Sigmoid colon (tissue), 7 donors: ENCODE data around the gene NKAIN1. TPM values are rescaled to one million over a fixed set of nuclear protein-coding genes. Genes with fewer than 3 reads are reported as not detected.

Experiments used
- DNase-seq: peaks from one replicate; pipeline ENCODE4 v3.0.0-alpha.2; 2019
- H3K27ac ChIP-seq, 4 donors: fragments of 200-600 bp; sonication (generic); one replicate each; pipeline ENCODE4 v1.5.1; 2016 to 2019; ENCODE audit warnings: mild to moderate bottlenecking in 1 of 4
- H3K27me3 ChIP-seq, 3 donors: fragments of 200-600 bp; sonication (generic); one replicate each; pipeline ENCODE4 v1.5.1; 2019; ENCODE audit warnings: mild to moderate bottlenecking in 1 of 3
- H3K36me3 ChIP-seq, 4 donors: fragments of 200-600 bp; sonication (generic); one replicate each; pipeline ENCODE4 v1.5.1; 2016 to 2019
- H3K4me1 ChIP-seq, 4 donors: fragments of 200-600 bp; sonication (generic); one replicate each; pipeline ENCODE4 v1.5.1; 2017 to 2019
- H3K4me3 ChIP-seq, 4 donors: fragments of 200-600 bp; sonication (generic); one replicate each; pipeline ENCODE4 v1.5.1; 2017 to 2019; ENCODE audit warnings: mild to moderate bottlenecking in 2 of 4, moderate library complexity in 1 of 4
- H3K9me3 ChIP-seq, 4 donors: fragments of 200-600 bp in 3 of 4; sonication (generic) in 3 of 4; one replicate each; pipeline versions ENCODE4 v1.5.1 to v1.6.1; 2013 to 2019
- EP300 ChIP-seq, 4 donors: sonication (generic); formaldehyde crosslinking; IDR thresholded peaks; one replicate each; pipeline ENCODE4 v1.6.1; 2017; ENCODE audit warnings: antibody characterized with exemption in 4 of 4
- POLR2A ChIP-seq, 2 donors: fragments of 450-650 bp; IDR thresholded peaks; one replicate each; pipeline ENCODE4 v1.6.1; 2016; ENCODE audit warnings: antibody characterized with exemption in 2 of 2, mild to moderate bottlenecking in 2 of 2, moderate library complexity in 2 of 2
- POLR2AphosphoS5 ChIP-seq, 4 donors: sonication (generic); formaldehyde crosslinking; IDR thresholded peaks; one replicate each; pipeline ENCODE4 v1.6.1; 2017; ENCODE audit warnings: antibody characterized with exemption in 4 of 4
- WGBS, 2 donors: extraction: QIAGEN DNeasy Blood & Tissue Kit; methylation state at CpG; one replicate each; pipeline ENCODE4 v1.1.7; 2013; 5-methylcytosine and 5-hydroxymethylcytosine counted together
- intact Hi-C: fragments of 100-400 bp; cut with DNase I; formaldehyde crosslinking; loops from one replicate; pipeline ENCODE4 v1.15.1; 2023
- polyA plus RNA-seq, 3 donors: library from polyadenylated mRNA; stranded (reverse); fragments of 200-250 nt; gene quantifications; one replicate each; pipeline ENCODE4 v1.2.3, GENCODE V29; 2013
- total RNA-seq, 4 donors: library from RNA; depleted of rRNA; stranded (reverse); fragments of >200 nt; gene quantifications; one replicate each; pipeline ENCODE4 v1.1.0, GENCODE V29; 2016
- TF ChIP-seq, protein P1 (sequence below), 4 experiments: fragments of 450-650 bp in 3 of 4; fragments of 200-600 bp in 1 of 4; IDR thresholded peaks; one replicate each; pipeline ENCODE4 v1.5.1; 2016 to 2019; ENCODE audit warnings: antibody characterized with exemption in 4 of 4, mild to moderate bottlenecking in 3 of 4, moderate library complexity in 2 of 4
- donor health status: healthy with polysubstance abuse.
- donor health status: Bipolar disorder and iron deficiency.
- donor health status: healthy.

The NKAIN1 gene
- total and polyA plus RNA-seq, 7 donors = 0.28 to 1.4 (median 0.35) TPM; not detected in 3

DNA sequence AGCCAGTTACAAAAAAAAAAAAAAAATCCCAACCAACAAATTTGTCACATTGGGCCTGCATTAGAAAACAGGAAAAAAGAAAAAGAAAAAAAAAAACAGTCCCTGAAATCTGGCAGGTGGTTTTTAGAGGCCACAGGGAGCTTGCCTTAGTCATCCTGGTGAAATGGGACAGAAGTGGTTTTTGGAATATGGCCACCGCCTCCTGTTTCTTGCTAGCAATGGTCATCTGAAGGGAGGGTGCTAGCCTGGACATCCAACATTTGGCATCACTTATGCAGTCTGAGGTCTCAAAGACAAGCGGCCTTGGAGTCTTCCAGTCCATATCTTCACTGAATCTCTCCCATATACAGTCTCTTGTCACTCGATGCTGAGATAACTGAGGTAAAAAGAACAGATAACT, 20.1 kb upstream of the NKAIN1 start:
- Histone ChIP-seq H3K36me3 (peaks cover 0 to 67% (median 36%) of the 10 kb centered on the region in 4 donors), H3K4me3 (no peak overlapping the region), H3K4me1 (peaks cover 0 to 3% (median 1%) of the 10 kb centered on the region in 4 donors), H3K27ac (no peak overlapping the region), H3K27me3 (no peaks in the 10 kb centered on the region), H3K9me3 (no peaks in the 10 kb centered on the region)
- 91 to 94% methylated on average over 3 of the region's 3 CpGs for WGBS, 2 donors
- DNase-seq = no peak
- intact Hi-C loops = no loop called here
- TF ChIP-seq EP300 (IDR thresholded peaks at IDR 0.05) (no peak), POLR2AphosphoS5 (IDR thresholded peaks at IDR 0.05) (no peak), POLR2A (IDR thresholded peaks at IDR 0.05) (no peak)
- TF ChIP-seq, protein P1, sequence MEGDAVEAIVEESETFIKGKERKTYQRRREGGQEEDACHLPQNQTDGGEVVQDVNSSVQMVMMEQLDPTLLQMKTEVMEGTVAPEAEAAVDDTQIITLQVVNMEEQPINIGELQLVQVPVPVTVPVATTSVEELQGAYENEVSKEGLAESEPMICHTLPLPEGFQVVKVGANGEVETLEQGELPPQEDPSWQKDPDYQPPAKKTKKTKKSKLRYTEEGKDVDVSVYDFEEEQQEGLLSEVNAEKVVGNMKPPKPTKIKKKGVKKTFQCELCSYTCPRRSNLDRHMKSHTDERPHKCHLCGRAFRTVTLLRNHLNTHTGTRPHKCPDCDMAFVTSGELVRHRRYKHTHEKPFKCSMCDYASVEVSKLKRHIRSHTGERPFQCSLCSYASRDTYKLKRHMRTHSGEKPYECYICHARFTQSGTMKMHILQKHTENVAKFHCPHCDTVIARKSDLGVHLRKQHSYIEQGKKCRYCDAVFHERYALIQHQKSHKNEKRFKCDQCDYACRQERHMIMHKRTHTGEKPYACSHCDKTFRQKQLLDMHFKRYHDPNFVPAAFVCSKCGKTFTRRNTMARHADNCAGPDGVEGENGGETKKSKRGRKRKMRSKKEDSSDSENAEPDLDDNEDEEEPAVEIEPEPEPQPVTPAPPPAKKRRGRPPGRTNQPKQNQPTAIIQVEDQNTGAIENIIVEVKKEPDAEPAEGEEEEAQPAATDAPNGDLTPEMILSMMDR (IDR thresholded peaks at IDR 0.05) = no peak

GRCh38 chr1:31258581-31258980, 18.9 kb upstream of the NKAIN1 start:
- H3K27me3 ChIP-seq = no peaks in the 10 kb centered on the region
- intact Hi-C loops = no loop called here
- H3K36me3 ChIP-seq = peaks cover 0 to 66% (median 36%) of the 10 kb centered on the region in 4 donors
- 82 to 88% methylated on average over 1 of the region's 1 CpG for WGBS, 2 donors
- TF ChIP-seq, protein P1 (IDR thresholded peaks at IDR 0.05) = no peak
- no peak for TF ChIP-seq EP300 (IDR thresholded peaks at IDR 0.05)
- TF ChIP-seq POLR2A (IDR thresholded peaks at IDR 0.05) = no peak
- no peak for TF ChIP-seq POLR2AphosphoS5 (IDR thresholded peaks at IDR 0.05)
- H3K4me3 ChIP-seq = no peak overlapping the region
- DNase-seq = no peak
- no peaks in the 10 kb centered on the region for H3K4me1 ChIP-seq
- no peak overlapping the region for H3K27ac ChIP-seq
- H3K9me3 ChIP-seq = no peaks in the 10 kb centered on the region

- no peak for DNase-seq
- intact Hi-C loops = no loop called here
- no peak for TF ChIP-seq POLR2AphosphoS5 (IDR thresholded peaks at IDR 0.05)
- TF ChIP-seq, protein P1 (IDR thresholded peaks at IDR 0.05) = no peak
- no peak for TF ChIP-seq EP300 (IDR thresholded peaks at IDR 0.05)
- H3K9me3 ChIP-seq = no peaks in the 10 kb centered on the region
- WGBS, 2 donors = 98% methylated on average over 1 of the region's 1 CpG
- H3K27me3 ChIP-seq = no peaks in the 10 kb centered on the region
- H3K36me3 ChIP-seq = peaks cover 0 to 53% (median 34%) of the 10 kb centered on the region in 4 donors
- H3K27ac ChIP-seq = no peak overlapping the region
- no peaks in the 10 kb centered on the region for H3K4me1 ChIP-seq
- H3K4me3 ChIP-seq = no peak overlapping the region
Observed at GRCh38 chr1:31257213-31257612, 17.5 kb upstream of the NKAIN1 start.

DNA sequence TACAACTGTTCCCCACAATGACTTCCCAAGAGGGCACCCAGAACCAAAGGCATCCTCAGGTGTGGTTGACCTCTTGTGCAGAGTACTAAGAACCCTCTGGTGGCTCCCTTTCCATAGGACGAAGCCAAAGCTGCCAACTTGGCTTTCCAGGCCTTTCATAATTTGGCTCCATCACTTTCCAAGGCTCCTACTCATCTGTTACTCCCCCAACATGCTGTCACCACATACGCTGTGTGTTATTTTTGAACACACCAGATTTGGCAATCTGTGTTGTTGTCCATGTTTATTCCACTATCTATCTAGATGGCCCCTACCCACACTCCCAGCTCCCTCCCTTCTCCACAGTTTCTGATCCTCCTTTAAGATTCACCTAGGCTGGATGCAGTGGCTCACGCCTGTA, 10.2 kb upstream of the NKAIN1 start:
- H3K4me3 ChIP-seq = no peak overlapping the region
- TF ChIP-seq EP300 (IDR thresholded peaks at IDR 0.05) (no peak), POLR2AphosphoS5 (IDR thresholded peaks at IDR 0.05) (no peak), POLR2A (IDR thresholded peaks at IDR 0.05) (no peak)
- TF ChIP-seq, protein P1 (IDR thresholded peaks at IDR 0.05) = no peak
- H3K36me3 ChIP-seq = no peaks in the 10 kb centered on the region
- no peak overlapping the region for H3K27ac ChIP-seq
- WGBS, 2 donors = 92 to 94% methylated on average over 3 of the region's 3 CpGs
- no peaks in the 10 kb centered on the region for H3K9me3 ChIP-seq
- intact Hi-C loops = no loop called here
- no peak for DNase-seq
- H3K27me3 ChIP-seq = no peaks in the 10 kb centered on the region
- no peaks in the 10 kb centered on the region for H3K4me1 ChIP-seq

- H3K9me3 ChIP-seq = no peaks in the 10 kb centered on the region
- no peak overlapping the region for H3K4me3 ChIP-seq
- 97% methylated on average over 4 of the region's 4 CpGs for WGBS, 2 donors
- H3K27ac ChIP-seq = no peak overlapping the region
- no peaks in the 10 kb centered on the region for H3K36me3 ChIP-seq
- DNase-seq = no peak
- intact Hi-C loops = no loop called here
- TF ChIP-seq EP300 (IDR thresholded peaks at IDR 0.05) (no peak), POLR2AphosphoS5 (IDR thresholded peaks at IDR 0.05) (no peak), POLR2A (IDR thresholded peaks at IDR 0.05) (no peak)
- TF ChIP-seq, protein P1 (IDR thresholded peaks at IDR 0.05) = no peak
- no peaks in the 10 kb centered on the region for H3K27me3 ChIP-seq
- no peaks in the 10 kb centered on the region for H3K4me1 ChIP-seq
Observed at GRCh38 chr1:31248276-31248675, 8.6 kb upstream of the NKAIN1 start.
